H1 (cell line): ENCODE data around the gene PRMT6. TPM values are rescaled to one million over a fixed set of nuclear protein-coding genes. Genes with fewer than 3 reads are reported as not detected.

ENCODE experiments used
- ASH2L ChIP-seq: fragments of 200-600, 300-600 bp; sonication (generic); IDR thresholded peaks from one replicate; pipeline ENCODE4 v1.7.1; 2017; ENCODE audit warnings: low read length
- BRCA1 ChIP-seq: IDR thresholded peaks from 2 replicates; pipeline ENCODE4 v1.6.1; 2012; ENCODE audit warnings: low read depth, low read length, improper control_type of control experiment
- EP300 ChIP-seq, 2 experiments: IDR thresholded peaks; 1 replicate in 1 of 2; 2 replicates in 1 of 2; pipeline ENCODE4 v1.6.1; 2011 to 2012; ENCODE audit warnings: low read depth in 2 of 2, low read length in 2 of 2, mild to moderate bottlenecking in 2 of 2, borderline replicate concordance in 1 of 2, inconsistent platforms in 1 of 2, moderate library complexity in 1 of 2
- KDM1A ChIP-seq: fragments of 200-600, 300-600 bp; sonication (generic); IDR thresholded peaks from 2 replicates; pipeline ENCODE4 v1.7.1; 2016; ENCODE audit warnings: mild to moderate bottlenecking, low read length, borderline replicate concordance
- POU5F1 ChIP-seq: IDR thresholded peaks from 2 replicates; pipeline ENCODE4 v1.6.1; 2011; ENCODE audit warnings: low read depth, mild to moderate bottlenecking, low read length, moderate library complexity
- SIN3A ChIP-seq, 2 experiments: IDR thresholded peaks in 1 of 2; conservative IDR thresholded peaks in 1 of 2; 2 replicates each; pipeline ENCODE4 v1.6.1; 2011 to 2012; ENCODE audit warnings: low read length in 2 of 2, improper control_type of control experiment in 1 of 2, low read depth in 1 of 2, mild to moderate bottlenecking in 1 of 2
- SRF ChIP-seq: IDR thresholded peaks from 2 replicates; pipeline ENCODE4 v1.6.1; 2011; ENCODE audit warnings: mild to moderate bottlenecking, low read depth, low read length, moderate library complexity
- SUZ12 ChIP-seq: fragments of 200-600 bp; sonication (generic); IDR thresholded peaks from 2 replicates; pipeline ENCODE4 v1.6.1; 2012; ENCODE audit warnings: mild to moderate bottlenecking, inconsistent platforms, low read length, moderate library complexity, mixed read lengths
- polyA plus RNA-seq, 7 experiments: library from polyadenylated mRNA; depleted of rRNA in 3 of 7; stranded (reverse) in 5 of 7; unstranded in 2 of 7; fragments of >200 nt in 5 of 7; fragments of 200-250 nt in 2 of 7; gene quantifications; 1 replicate in 5 of 7; 2 replicates in 1 of 7; 4 replicates in 1 of 7; pipeline versions ENCODE4 v1.2.1 to v1.2.3, GENCODE V29; 2011 to 2013; ENCODE audit warnings: missing spikeins in 2 of 7, mixed read lengths in 2 of 7
- total RNA-seq: library from RNA; stranded (reverse); fragmentation: NEBNext Ultra II Directional; extraction: Animal tissue kit (Norgen Biotek cat#: 25700); gene quantifications from 2 replicates; pipeline ENCODE4 v1.2.1, GENCODE V29; 2021
- TF ChIP-seq, protein P1 (sequence below): fragments of 300-600 bp; sonication (generic); IDR thresholded peaks from 2 replicates; pipeline ENCODE4 v1.7.1; 2012; ENCODE audit warnings: low read length, moderate library complexity, mild to moderate bottlenecking, inconsistent platforms; ENCODE audit not compliant: insufficient replicate concordance

PRMT6 gene
- total and polyA plus RNA-seq, 2 of the 8 experiments (the other 6 are each of a cell fraction or from before 2014, with no cell fraction given), result 23.6 to 38.2 TPM

DNA sequence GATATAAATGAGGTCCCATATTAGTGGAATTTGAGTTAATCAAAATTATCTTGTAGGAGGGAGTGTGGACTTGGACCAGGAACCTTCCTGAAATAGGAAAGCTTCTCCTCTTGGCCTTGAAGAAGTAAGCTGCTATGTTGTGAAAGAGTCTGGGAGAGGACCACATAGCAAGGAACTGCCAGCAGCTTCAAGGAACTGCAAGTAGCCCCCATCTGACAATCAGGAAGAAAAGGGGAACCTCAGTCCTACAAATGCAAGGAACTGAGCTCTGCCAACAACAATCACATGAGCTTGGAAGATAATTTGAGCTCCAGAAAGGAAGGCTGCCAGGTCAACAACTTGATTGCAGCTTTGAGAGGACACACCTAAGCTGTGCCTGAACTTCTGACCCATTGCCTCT lies 8.2 kb upstream of the PRMT6 start (continued):
- TF ChIP-seq, protein P1, sequence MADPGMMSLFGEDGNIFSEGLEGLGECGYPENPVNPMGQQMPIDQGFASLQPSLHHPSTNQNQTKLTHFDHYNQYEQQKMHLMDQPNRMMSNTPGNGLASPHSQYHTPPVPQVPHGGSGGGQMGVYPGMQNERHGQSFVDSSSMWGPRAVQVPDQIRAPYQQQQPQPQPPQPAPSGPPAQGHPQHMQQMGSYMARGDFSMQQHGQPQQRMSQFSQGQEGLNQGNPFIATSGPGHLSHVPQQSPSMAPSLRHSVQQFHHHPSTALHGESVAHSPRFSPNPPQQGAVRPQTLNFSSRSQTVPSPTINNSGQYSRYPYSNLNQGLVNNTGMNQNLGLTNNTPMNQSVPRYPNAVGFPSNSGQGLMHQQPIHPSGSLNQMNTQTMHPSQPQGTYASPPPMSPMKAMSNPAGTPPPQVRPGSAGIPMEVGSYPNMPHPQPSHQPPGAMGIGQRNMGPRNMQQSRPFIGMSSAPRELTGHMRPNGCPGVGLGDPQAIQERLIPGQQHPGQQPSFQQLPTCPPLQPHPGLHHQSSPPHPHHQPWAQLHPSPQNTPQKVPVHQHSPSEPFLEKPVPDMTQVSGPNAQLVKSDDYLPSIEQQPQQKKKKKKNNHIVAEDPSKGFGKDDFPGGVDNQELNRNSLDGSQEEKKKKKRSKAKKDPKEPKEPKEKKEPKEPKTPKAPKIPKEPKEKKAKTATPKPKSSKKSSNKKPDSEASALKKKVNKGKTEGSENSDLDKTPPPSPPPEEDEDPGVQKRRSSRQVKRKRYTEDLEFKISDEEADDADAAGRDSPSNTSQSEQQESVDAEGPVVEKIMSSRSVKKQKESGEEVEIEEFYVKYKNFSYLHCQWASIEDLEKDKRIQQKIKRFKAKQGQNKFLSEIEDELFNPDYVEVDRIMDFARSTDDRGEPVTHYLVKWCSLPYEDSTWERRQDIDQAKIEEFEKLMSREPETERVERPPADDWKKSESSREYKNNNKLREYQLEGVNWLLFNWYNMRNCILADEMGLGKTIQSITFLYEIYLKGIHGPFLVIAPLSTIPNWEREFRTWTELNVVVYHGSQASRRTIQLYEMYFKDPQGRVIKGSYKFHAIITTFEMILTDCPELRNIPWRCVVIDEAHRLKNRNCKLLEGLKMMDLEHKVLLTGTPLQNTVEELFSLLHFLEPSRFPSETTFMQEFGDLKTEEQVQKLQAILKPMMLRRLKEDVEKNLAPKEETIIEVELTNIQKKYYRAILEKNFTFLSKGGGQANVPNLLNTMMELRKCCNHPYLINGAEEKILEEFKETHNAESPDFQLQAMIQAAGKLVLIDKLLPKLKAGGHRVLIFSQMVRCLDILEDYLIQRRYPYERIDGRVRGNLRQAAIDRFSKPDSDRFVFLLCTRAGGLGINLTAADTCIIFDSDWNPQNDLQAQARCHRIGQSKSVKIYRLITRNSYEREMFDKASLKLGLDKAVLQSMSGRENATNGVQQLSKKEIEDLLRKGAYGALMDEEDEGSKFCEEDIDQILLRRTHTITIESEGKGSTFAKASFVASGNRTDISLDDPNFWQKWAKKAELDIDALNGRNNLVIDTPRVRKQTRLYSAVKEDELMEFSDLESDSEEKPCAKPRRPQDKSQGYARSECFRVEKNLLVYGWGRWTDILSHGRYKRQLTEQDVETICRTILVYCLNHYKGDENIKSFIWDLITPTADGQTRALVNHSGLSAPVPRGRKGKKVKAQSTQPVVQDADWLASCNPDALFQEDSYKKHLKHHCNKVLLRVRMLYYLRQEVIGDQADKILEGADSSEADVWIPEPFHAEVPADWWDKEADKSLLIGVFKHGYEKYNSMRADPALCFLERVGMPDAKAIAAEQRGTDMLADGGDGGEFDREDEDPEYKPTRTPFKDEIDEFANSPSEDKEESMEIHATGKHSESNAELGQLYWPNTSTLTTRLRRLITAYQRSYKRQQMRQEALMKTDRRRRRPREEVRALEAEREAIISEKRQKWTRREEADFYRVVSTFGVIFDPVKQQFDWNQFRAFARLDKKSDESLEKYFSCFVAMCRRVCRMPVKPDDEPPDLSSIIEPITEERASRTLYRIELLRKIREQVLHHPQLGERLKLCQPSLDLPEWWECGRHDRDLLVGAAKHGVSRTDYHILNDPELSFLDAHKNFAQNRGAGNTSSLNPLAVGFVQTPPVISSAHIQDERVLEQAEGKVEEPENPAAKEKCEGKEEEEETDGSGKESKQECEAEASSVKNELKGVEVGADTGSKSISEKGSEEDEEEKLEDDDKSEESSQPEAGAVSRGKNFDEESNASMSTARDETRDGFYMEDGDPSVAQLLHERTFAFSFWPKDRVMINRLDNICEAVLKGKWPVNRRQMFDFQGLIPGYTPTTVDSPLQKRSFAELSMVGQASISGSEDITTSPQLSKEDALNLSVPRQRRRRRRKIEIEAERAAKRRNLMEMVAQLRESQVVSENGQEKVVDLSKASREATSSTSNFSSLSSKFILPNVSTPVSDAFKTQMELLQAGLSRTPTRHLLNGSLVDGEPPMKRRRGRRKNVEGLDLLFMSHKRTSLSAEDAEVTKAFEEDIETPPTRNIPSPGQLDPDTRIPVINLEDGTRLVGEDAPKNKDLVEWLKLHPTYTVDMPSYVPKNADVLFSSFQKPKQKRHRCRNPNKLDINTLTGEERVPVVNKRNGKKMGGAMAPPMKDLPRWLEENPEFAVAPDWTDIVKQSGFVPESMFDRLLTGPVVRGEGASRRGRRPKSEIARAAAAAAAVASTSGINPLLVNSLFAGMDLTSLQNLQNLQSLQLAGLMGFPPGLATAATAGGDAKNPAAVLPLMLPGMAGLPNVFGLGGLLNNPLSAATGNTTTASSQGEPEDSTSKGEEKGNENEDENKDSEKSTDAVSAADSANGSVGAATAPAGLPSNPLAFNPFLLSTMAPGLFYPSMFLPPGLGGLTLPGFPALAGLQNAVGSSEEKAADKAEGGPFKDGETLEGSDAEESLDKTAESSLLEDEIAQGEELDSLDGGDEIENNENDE, result no peak
- no peak for TF ChIP-seq BRCA1
- TF ChIP-seq KDM1A, result no peak
- TF ChIP-seq SUZ12, result no peak
- no peak for TF ChIP-seq POU5F1
- no peak for TF ChIP-seq SRF
- TF ChIP-seq ASH2L, result no peak
- no peak for TF ChIP-seq SIN3A (conservative IDR thresholded peaks at IDR 0.05 in 1 of 2, IDR thresholded peaks at IDR 0.05 in 1 of 2; ENCODE audit: low read depth in 1 of 2, low read length in 2 of 2)
- TF ChIP-seq EP300 (IDR thresholded peaks at IDR 0.05; ENCODE audit: borderline replicate concordance in 1 of 2, low read depth in 2 of 2, low read length in 2 of 2), result no peak
